NAMALWA (cell line): ENCODE results near the gene METTL25B.

Experiments
- DNase-seq: peaks from one replicate; pipeline ENCODE4 v3.0.0-alpha.2; 2015; ENCODE audit warnings: low spot score

Gene METTL25B

DNA sequence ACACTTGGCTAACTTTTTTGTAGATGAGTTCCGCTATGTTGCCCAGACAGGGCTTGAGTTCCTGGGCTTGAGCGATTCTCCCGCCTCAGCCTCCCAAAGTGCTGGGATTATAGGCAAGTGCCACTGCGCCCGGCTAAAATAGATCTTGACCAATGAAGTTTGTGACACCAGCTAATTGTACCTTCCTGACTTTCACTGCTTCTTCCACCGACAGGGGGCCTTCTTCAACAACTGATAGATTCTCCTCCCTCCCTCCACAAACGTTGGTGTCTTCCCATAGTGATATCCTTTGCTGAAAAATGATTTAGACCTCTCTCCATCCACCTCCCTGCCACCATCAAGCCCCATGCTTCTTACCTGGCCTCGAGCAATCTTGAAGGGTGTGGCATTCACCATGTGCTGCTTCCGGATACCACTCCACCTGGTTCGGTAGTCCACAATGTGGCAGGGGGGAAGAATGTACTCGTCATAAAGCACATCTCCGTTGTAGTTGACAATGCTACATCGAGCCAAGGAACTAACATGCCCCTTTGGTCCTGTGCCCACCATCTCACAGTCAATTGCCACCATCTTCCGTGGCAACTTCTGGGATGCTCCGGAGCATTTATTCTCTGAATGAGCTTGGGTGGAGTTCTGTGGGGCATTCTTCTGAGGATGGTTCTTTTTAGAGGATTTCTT is 1.6 kb upstream of the METTL25B start:
- DNase-seq, result peak; percentile 92

DNA sequence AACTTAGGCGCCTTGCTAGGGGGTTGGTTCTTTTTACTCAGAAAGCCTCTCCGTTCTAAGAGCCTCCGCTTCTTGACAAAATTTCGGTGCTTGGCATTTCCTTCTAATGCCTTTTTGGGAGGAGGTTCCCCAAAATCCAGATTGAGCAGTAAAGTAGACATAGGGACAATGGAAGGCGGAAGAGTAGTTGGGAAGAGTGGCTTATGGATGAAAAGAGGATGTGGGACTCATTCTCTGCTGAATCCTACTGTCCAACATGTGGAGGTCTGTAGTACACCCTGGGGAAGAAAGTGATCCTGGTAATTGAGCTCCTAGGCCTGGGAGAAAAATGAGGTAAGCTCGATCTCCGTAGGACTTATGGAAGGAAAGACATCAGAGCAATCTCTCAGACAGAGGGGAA is 777 bp upstream of the METTL25B start:
- DNase-seq, result peak; percentile 42

DNA sequence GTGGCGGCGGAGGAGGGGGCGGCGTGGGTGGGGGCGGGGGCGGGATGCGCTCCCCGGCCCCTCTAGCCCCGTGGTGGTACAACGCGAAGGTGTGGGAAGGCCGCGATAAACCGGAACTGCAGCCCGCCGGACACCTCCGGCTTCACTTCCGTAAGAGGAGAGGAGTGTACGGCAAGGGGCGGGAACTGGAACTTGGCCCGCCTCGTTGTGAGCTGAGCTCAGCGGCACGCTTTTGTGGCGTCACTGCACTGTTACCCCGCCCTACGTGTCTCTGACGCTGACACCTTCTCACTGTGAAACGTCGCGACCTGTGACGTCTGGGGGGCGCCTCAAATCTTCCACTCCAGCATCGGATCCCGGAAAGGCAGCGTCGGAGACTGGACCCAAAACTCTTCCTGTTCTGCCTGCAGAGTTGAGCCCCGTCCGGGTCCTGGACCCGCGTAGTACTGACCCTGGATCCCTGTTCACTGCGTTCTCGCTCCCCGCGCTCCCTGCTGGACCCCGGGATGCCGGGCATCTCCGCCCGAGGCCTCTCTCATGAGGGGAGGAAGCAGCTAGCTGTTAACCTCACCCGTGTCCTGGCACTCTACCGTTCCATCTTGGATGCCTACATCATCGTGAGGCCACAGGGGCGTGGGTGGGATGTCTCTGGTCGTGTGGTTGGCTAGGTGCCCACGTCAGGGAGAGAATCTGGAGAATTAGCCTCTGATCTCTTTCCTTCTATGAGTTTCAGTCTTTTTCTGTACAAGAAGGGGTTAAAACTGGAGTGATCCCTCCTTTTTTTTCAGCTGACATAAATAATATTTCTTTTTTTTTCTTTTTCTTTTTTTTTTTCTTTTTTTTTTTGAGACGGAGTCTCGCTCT is 562 bp downstream of the METTL25B start, which contains the start of gene ISG20L2:
Gene ISG20L2 (minus strand): TSS at position 168 of the 864 bp plus-strand sequence. CDS start 1,114 bp downstream, outside the sequence.
- DNase-seq, result peak; percentile 99

DNA sequence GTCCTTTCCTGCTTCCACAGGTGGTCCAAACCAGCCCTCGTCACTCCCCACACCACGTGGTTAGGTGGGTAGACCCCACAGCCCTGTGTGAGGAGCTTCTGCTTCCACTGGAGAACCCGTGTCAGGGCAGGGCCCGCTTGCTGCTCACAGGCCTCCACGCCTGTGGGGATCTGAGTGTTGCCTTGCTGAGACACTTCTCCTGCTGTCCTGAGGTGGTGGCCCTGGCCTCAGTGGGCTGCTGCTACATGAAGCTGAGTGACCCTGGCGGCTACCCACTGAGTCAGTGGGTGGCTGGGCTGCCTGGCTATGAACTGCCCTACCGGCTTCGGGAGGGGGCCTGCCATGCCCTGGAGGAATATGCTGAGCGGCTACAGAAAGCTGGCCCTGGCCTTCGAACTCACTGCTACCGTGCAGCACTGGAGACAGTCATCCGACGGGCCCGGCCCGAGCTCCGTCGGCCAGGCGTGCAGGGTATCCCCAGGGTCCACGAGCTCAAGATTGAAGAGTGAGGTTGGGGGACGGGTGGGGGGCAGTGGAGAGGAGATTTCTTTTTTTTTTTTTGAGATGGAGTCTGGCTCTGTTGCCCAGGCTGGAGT is 5.8 kb downstream of the METTL25B start:
- DNase-seq, result no peak

DNA sequence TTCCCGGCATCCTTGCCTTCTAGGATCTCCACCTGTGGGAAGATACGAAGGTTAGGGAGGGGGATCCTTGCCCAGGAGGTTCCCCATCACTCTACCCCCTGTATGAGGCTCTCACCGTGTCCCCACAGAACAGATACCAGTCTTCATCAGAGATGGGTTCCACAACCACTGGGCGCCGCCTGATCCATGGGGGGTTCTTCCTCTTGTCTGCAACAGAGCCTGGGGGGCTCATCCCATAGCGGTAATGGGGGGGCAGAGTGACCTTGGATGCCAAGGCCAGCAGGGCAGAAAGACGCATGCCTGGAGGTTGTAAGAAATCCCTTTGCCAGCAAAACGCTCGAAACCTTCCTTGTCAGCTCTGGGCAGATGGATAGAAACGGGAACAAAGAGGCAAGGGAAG is 10.1 kb downstream of the METTL25B start:
- DNase-seq, result no peak

DNA sequence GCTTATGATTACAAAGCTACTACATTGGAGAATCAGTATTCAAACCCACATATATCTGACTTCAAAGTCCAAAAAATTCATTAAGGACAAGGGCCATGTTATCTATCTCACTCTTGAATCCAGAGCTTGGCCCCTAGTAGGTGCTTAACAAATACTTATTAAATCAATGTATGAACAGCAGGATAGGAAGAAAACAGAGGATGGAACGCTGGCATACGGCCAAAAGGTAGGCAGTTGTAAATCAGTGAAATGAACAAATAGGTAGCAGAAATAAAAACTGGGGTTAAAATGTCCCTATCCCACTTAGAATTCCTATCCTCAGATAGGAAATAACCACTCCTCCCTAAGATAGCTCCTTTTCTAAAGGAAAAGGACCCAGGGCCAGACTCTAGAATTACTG is 10.6 kb downstream of the METTL25B start:
- no peak for DNase-seq

DNA sequence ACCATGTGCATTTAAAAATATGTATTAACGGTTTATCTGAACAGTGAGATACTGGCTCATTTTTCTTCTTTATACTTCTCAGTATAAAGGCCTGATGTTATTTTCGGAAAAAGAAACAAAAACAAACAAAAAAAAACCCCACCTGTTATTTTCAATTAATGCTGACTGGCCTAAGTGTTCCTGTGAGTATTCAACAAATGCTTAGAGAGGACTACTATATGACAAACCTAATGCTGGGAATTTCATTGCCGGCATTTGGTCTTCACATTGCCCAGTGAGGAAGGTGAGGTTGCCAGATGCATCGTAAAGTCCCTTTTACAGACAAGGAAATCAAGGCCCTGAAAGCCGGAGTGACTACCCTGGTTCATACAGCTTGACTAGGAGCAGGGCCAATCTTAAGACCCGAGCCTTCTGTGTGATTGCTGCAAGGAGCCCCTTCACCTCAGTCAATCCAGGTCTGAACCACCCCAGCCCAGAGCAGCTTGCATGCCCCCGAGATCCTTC is 12.0 kb downstream of the METTL25B start:
- peak; percentile 78 for DNase-seq

DNA sequence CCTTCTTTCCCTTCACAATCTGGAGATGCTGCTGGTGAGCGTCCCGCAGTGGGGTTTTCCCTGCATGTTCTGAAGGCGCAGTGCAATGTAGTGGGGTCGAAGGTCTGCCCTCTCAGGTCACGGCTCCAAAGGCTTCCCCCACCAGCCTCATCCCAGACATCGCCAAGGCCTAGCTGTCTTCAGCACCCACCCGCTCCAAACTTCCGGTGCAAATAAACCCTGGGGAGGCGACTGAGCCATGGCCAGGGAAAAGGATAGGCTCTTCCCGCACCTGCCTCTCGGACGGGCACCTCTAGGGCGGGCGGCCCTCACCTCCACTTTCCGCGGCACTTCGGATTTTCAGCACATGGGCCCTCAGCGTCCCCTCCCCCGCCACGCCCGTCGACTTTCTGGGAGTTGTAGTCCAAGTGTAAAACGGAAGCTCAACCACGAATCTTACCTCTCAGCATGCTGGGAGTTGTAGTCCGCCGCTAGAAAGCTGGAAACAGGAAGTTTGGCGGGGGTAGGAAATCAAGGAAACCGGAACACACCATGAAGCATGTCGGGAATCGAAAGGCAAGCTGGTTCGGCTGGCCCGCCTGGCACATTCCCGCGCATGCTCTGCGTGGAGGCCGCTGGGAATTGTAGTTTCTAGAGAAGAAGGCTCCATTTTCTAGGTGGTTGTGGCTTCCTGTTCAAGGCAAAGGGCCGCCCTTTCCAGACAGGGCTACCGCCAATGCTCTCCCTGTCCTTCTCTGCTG is 12.6 kb downstream of the METTL25B start, which contains the start of gene MRPL24:
Gene MRPL24 (minus strand): TSS at position 348 of the 740 bp plus-strand sequence. CDS start 2,384 bp downstream, outside the sequence.
- DNase-seq, result peak; percentile 100

DNA sequence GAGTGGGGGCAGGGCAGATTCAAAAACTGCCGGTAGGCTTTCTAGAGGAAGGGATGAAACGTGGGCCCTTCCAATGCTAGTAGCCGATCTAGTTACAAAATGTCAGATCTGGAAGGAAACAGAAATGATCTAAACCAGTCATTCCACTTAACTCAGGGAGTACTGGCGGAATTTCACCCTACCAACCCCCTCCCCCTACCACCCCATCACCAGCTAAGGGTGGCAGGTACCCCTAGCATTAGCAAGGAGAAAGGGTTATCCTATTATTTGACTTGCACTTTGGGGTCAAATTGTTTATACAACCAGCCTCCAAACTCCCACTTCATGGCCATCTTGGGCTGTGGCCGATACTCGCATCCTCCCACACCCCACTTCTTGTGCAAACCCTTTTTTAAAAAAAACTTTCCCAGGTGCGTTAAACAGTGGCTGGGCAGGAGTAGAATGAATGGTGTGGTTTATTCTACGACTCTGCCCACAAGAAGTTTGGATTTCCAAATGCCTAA is 13.3 kb downstream of the METTL25B start:
- DNase-seq, result no peak

DNA sequence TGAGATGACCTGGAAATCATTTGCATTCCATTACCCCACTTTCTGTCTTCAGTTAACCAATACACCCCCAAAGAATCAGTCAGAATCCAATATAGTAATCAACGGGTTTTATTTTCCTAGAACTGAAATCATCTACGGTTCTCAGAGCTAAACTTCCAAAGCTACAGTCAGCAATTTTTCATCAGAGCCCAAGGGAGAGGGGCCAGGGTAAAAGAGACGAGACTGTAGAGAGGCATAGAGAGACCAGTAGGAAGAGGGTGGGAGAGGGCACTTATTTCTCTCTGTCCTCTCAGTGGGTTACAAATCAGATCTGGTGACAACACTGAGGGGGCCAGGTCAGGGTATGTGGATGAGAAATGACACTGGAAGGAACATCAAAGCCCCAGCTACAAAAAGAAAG is 13.7 kb downstream of the METTL25B start:
- no peak for DNase-seq

DNA sequence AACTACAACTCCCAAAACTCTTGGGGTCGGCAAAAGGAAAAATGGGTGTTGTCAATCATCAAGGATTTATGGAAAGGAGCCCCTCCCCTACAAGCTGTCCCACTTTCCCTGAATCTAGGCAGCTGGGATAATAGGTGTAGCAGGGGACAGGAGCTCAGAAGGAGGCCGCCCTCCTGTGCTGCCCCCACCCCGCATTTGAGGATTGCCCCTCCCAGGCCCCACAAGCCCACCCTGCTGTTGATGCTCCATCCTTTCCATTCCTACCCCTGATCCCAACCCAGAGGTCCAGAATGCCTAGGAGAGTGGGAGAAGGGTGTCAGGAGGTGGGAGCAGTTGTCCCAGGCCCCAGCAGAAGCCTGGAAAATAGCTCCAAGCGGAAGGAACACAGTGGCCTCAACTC is 14.5 kb downstream of the METTL25B start:
- no peak for DNase-seq

DNA sequence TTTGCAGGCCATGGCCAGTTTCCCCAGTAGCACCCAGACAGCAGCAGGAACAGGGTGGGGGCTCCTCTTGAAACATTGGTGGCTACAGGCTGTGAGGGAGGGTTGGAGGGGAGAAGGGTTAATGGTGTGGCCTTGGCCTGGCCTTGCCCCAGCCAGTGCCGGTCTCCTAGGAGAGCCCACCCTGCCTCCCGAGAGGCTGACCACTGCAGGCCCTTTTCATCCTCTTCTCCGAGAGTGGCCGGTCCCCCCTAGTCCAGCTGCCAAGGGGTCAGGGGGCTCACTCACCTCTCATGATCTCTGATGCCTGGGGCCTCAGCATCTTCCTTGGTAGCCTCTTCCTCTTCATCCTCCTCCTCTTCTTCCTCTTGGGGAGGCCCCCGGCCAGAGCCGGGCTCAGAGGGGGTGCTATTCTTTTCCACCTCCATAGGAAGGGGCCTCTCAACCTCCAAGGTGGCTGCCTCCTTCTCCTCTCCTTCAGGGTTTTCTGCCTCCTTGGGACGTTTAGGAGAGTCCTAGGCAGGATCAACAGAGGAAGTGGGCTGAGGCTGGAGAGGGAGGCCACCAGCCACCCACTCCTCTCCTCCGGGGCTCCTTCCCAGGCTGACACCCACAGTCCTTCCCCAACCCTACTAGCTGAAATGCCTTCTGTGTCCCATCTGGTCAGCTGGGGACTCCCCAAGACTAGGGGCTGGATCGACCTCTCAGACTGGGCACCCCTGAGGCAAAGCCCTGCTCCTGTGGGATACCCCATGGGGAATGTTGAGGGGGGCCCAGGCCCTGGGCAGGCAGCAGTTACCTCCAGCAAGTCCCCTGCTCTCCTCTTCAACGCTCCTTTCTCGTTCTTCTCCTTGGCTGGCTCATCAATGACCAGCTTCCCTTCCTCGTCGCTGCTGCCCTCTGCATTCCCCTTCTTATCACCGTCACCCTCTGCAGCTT is 15.4 kb downstream of the METTL25B start:
- DNase-seq, result no peak

DNA sequence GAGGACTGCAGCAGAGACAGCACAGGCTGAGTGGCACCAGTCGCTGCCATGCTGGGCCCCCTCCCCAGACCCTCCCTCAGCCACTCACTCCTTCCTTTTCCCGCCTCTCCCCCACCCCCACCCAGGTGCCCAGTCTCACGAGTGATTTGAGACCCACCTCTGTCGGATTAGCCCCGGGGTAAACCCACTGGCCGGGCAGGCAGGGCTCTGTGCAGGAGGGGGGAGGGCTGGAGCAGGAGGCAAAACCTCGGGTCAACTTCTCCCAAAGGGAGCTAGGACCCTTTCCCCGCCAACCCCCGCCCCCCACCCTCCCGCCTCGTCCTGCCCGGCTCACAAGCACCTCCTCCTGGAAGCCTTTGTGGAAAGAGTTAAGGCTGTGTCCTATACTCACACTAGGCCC is 16.1 kb downstream of the METTL25B start:
- no peak for DNase-seq

DNA sequence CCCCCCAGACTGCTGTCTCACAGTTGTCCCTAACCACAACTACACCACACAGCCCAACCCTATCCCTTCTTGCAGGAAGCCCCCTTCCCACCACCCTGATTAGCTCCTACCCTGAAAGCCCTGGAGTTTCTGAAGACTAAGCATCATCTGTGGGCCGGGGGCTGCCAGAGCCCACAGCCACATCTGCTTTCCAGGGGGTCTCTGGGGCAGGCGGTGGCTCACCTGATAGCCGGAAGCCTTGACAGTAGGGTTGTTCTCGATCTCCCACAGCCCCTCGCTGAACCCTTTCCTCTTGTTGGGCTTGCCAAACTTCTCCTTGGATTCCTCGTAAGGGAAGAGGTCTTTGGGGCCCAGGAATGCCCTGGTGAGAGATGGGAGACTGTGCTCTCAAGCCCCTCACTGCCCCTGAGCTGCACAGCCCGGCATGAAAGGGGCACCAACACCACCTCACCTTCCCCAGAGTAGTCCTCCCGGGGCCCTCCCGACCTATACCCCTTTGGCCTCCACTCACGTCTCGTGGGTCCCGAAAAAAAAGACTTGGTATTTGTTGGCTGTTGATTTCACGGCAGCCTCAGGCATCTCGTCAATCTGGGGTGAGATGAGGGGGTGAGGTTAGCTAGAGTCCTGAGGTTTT is 16.6 kb downstream of the METTL25B start:
- DNase-seq, result no peak

DNA sequence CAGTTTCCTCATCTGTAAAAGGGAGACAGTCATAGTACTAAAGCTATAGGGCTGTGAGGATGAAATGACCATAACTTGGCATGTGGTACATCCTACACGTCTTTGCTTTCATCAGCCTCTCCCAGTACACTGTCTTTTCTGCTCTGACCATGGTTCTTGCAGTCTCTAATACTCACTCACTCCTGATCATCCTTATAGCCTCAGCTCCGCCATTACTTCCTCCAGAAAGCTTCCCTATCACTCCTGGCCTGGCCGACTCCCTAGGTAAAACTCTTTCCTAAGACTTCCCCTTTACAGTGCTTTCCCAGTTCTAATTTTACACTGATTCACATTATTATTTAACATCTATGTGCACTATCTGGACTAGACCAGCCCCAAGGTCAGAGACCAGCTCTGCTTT is 17.6 kb downstream of the METTL25B start:
- DNase-seq, result no peak

DNA sequence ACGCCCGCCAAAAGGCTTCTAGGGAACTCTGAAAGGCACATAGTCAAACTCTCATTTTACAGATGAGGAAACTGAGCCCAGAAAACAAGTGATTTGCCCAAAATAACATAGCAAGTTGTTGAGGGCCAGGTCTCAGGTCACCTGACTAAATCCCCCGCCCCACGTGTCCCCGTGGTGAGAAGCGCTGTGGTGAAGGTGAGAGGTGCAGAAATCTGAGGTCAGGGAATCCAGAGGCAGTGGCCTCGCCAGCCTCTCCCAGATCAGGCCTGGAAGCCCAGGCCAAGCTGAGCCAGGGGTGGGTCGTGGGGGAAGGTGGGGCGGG is 18.1 kb downstream of the METTL25B start:
- no peak for DNase-seq

DNA sequence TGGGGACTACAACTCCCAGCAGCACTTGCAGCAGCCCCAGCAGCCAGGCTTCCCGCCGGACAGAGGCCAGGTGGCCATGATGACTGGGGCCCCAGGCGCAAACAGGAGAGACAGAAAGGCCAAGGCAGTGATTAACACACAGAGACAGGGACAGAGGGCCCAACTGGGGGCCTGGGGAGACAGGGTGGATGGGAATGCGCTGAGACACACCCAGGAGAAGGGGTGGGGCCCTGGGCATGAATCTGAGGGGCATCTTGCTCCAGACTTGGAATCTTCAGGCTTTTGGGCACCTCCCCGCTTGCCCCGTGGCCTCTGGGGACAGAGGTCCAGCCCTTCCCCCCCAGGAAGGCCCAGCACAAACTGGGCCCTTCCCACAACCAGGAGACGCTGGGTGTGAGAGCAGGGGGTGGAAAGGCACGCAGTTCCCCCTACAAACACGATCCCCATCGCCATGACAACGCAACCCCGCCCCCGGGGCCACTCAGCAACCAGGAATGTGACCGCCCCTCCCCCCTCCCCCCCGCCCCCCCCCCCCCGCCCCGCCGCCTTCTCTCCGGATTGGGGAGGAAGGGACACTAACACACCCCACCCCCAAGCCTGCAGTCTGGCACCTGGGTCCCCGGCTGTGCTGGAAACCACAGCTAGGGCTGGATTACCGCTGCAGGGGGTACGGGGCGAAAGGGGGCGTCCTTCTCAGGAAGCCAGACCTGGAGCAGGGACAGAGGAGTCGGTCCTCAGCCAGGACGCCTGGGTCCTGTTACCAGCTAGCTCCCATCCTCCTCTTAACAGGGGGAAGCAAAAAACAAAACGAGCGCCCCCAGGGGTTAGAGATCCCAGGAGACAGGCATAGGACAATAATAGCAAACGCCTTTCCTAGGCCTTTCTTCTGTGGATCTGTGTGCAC is 18.7 kb downstream of the METTL25B start:
- DNase-seq, result peak; percentile 61

DNA sequence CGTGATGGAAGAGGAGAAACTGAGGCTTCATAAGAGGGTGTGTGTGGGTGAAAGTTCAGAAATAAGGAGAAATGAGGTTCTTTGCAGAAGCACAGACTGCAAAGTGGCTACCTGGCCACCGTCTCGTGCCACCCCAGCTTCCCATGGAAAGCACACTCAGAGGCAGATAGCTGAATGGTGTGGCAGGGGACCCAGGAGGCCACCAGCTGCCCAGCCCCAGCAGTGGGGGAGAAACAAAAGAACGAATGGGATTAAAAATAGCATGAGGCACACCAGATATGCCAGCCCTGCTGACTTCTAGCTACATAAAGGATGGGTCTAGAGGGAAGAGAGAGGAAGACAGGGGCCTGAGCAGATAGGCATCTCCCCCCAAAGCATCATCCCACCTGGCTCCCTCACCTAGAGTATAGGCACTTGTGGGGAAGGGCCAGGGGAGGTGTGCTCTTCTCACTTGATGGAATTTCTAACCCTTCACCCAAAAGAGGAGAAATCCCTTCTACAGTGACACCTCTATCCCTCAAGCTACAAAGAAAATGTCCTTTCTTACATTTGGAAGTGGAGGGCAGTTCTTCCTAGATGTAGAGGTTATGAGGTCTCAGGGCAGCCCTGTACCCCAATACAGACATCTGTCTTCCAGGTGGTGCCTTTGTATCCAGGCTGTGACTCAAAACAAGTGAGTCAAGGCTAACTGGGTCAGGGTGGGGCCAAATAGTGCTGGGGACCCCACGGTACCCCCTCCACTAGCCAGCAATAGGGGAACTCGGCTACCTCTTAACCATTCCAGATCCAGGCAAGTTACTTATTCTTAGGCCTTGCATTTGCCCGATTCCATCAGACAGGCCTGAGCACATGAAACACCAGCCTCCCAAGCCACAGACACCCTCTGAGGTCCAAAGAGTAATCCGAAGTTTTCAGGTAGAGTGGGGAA is 19.7 kb downstream of the METTL25B start:
- no peak for DNase-seq
